Lower leg skin (tissue), 3 donors: ENCODE results near the gene LETM1.

Experiments used
- CTCF ChIP-seq, 3 donors: fragments of 450-650 bp; IDR thresholded peaks; one replicate each; pipeline ENCODE4 v1.5.1; 2016; ENCODE audit warnings: antibody characterized with exemption in 3 of 3, mild to moderate bottlenecking in 3 of 3, moderate library complexity in 2 of 3
- POLR2A ChIP-seq, 2 donors: fragments of 450-650 bp; IDR thresholded peaks; one replicate each; pipeline ENCODE4 v1.6.1; 2016 to 2017; ENCODE audit warnings: antibody characterized with exemption in 2 of 2, mild to moderate bottlenecking in 1 of 2, moderate library complexity in 1 of 2

DNA sequence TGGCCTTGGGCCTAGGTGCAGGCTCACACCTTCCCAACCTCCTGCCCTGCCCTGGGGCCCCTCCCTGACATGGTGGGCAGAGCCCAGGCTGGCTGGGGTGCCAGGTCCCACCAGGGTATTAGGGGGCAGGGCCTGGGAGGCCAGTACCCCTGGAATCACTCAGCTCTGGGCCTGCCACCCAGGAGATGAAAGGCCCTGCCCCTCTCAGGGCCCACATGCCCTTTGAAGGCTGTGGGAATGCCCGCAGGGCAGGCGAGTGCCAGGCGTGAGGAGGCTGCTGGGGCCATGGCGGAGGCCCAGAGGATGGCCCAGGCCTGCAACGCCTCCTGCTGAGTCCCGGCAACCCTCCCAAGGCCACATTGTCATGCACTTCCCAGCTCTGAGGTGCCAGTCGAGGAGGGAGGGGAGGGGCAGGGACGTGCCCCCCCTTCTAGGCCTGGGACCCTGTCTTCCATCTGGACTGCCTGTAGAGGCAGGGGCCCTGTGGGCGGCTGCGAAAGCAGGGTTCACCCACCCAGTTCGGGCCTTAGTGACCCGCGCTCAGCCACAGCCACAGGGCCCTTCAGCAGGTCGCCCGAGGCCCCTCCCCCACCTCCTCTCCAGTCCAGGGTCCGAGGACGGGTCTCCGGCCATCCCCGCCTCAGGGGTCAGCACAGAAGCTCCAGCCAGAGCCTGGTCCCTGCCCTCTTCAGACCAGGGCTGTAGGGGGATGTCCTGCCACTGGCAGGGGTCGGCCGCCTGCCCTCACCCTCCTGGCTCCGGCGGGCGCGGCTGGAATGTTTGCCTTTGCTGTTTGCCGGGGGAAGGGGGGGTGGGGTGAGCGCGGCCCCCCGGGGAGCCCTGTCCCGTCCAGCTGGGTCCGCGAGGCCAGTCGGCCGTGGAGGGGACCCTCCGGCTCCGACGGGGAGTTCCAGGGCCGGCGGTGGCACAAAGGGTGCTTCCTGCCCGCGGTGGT, 89.6 kb downstream of the LETM1 start:
- no peak for TF ChIP-seq POLR2A (IDR thresholded peaks at IDR 0.05)
- no peak for TF ChIP-seq CTCF (IDR thresholded peaks at IDR 0.05)
